GM19351 (cell line): ENCODE data around the gene STOML1.
"Not testable (repeated sequence)": the region's sequence is repeated elsewhere in the genome, so short reads cannot be mapped to it uniquely, and the experiment has no call there.

Experiments used
- ATAC-seq: cut with Tn5 transposase; IDR thresholded peaks from one replicate; pipeline ENCODE4 v1.9.1; 2021; ENCODE audit warnings: mild to moderate bottlenecking, moderate library complexity; ENCODE audit not compliant: unreplicated experiment

STOML1 gene

DNA sequence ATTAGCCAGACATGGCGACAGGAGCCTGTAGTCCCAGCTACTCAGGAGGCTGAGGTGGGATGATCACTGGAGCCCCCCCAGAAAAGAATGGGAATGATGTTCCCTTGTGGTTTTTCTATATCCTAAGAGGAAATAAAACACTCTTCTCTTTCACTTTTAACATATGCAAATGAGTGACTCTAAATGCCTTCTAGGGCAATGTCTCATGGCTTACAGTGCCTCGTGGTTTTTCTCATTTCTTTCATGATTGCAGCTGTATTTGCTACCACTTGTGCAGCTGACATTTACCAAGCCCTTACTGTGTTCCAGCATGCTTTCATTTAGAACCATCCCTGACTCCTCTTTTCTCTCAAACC lies 26.4 kb downstream of the STOML1 start:
- no peak for ATAC-seq

GRCh38 chr15:73965094-73965757 lies 26.9 kb downstream of the STOML1 start:
- ATAC-seq = peak; percentile 21

DNA sequence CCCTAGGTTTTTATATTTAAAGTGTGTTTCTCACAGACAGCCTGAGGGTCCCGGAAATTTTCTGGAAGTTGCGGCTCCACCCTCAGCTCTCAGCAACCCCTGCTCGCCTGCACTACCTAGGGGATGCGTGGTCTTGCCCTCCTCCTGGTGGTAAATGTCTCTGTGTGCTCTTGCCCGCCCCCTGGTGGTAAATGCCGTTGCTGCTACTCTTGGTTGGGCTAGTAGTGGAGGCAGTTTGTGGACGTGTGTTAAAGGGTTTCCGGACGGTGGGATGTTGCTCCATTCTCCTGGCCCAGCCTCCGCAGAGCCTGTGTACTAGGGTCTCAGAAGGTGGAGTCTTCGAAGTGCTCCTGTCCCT lies 27.4 kb downstream of the STOML1 start:
- peak; percentile 58 for ATAC-seq

DNA sequence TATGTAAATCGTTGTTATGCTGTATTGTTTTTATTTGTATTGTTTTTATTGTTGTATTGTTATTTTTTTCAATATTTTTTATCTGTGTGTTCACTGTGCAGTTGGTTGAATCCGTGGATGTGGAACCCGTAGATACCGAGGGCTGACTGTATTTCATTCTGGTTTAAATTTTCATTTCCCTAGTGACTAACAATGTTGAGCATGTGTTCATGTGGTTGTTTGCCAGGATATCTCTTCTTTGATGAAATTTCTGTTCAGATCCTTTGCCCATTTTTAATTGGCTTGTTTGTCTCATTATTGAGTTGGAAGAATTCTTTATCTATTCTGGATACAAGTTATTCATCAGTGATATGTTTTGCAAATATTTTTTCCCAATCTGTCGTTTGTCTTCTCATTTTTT lies 29.7 kb downstream of the STOML1 start:
- no peak for ATAC-seq

DNA sequence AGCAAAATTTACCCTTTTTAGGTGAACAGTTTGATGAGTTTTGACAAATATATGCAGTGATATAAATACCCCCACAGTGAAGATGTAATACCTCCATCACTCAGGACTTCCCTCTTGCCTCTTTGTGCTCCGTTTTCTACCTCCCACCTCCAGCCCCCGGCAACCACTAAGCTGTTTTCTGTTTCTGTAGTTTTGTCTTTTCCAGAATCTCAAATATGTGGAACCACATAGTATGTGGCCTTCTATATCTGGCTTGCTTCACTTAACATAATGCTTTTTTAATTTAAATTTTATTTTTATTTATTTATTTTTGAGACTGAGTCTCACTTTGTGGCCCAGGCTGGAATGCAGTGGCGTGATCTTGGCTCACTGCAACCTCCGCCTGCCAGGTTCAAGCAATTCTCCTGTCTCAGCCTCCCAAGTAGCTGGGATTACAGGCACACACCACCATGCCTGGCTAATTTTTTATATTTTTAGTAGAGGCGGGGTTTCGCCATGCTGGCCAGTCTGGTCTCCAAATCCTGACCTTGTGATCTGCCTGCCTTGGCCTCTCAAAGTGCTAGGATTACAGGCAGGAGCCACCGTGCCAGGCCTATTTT lies 31.5 kb downstream of the STOML1 start:
- not testable (repeated sequence) for ATAC-seq

GRCh38 chr15:73959801-73960200 lies 32.3 kb downstream of the STOML1 start:
- ATAC-seq = no peak

GRCh38 chr15:73959012-73959581 lies 33.0 kb downstream of the STOML1 start:
- ATAC-seq = no peak

DNA sequence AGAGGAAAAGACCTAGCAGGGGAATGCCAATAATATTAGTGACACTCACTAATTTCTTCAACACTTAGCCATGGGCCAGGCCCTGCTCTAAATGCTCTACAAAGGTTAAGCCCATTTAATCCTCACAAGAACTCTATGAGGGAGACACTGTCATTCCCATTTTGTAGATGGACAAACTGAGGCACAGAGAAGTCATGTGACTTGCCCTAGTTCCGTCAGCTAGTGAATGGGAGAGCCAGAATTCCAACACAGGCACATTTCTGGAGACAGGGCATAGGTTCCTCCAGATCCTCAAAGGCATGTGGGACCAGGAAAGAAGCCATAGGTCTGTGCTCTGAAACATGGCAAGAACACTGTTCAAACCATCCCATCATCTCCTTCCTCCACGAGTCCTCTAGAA lies 34.3 kb downstream of the STOML1 start:
- ATAC-seq = no peak

DNA sequence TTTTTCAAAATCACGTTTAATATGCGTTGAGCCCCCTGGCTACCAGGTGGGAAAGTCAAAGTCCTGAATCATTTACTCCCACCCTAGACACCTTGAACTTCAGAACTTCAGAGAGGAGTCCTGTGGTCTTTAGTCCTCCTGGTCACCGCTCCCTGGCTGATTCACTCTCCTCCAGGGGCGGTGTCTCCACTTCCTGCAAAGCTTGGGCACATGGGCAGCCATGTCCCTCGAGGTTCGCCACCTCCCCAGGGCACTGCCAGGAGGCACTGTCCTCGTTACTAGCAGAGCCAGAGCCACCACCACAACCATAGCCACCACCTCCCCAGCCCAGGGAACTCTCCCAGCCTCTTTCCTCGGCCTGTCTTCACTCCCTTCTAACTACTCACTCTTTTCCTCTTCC lies 34.8 kb downstream of the STOML1 start:
- no peak for ATAC-seq

- ATAC-seq = no peak
Measured at GRCh38 chr15:73956743-73957135, 35.4 kb downstream of the STOML1 start.

DNA sequence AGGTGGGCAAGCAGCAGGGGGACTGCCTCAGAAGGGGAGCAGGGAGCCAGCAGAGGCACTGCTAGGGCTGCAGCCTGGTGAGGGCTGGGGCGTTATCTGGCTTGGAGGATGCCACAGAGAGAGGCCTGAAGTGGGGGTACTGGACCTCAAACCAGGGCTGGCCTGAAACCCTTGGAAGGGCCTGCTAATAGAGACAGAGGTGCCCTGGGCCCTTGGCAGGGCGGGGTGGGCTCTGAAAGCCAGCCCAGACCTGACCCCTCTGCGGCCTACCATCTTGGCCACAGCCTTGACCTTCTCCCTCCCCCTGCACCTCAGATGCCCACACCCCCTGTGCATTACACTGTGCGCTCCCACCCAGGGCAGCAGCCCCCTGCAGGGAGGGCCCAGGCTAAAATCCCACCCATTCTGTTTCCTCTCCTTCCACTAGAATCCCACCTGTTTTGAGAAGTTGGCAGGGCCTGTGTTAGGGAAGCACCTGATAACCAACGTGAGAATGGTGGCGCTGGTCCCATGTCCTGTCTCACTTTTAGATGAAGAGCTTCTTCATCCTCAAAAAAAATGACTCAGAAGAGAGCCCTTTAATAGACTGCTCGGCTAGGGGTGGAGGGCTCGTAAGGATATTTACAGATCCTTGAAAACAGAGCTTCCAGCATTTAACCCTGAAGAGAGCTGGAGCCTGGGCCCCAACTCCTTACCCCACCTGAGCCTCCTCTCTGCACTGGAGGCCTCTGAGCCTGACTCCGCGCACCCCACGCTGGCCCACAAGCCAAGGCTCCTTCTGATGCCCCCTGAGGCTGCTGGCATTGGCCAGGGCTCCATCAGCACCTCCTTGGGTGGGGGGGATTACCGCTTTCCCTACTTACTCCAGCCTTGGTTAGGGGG lies 36.0 kb downstream of the STOML1 start:
- ATAC-seq = no peak

GRCh38 chr15:73955326-73955725 lies 36.8 kb downstream of the STOML1 start:
- no peak for ATAC-seq

GRCh38 chr15:73954188-73955145 lies 37.6 kb downstream of the STOML1 start:
- no peak for ATAC-seq

- no peak for ATAC-seq
Measured at GRCh38 chr15:73952913-73953750, 39.0 kb downstream of the STOML1 start.

GRCh38 chr15:73952171-73952912 lies 39.8 kb downstream of the STOML1 start:
- no peak for ATAC-seq

- ATAC-seq = no peak
Measured at GRCh38 chr15:73951601-73952000, 40.5 kb downstream of the STOML1 start.

- peak; percentile 54 for ATAC-seq
Measured at GRCh38 chr15:73950831-73951561, 41.1 kb downstream of the STOML1 start.

DNA sequence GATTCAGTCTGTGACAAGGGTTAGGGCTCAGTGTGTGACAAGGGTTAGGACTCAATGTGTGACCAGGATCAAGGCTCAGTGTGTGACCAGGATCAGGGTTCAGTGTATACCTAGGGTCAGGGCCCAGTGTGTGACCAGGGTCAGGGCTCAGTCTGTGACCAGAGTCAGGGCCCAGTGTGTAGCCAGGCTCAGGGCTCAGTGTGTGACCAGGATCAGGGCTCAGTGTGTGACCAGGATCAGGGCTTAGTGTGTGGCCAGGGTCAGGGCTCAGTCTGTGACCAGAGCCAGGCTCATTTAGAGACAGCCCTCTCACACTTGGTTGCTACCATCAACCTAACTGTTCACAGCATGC lies 41.6 kb downstream of the STOML1 start:
- no peak for ATAC-seq
